WERI-Rb-1 (cell line): Measurements from ENCODE around the gene FLVCR2.

Experiments
- DNase-seq: peaks from one replicate; pipeline ENCODE4 v3.0.0-alpha.2; 2020
- H3K27ac ChIP-seq: fragments of 250-450 bp; sonication (Bioruptor Pico); 2 replicates; pipeline ENCODE4 v1.5.1; 2020; ENCODE audit warnings: mild to moderate bottlenecking, moderate library complexity
- H3K27me3 ChIP-seq: fragments of 250-450 bp; sonication (Bioruptor Pico); 2 replicates; pipeline ENCODE4 v1.5.1; 2021; ENCODE audit warnings: mild to moderate bottlenecking, low read depth, moderate library complexity; ENCODE audit not compliant: insufficient read depth, severe bottlenecking
- H3K36me3 ChIP-seq: fragments of 250-450 bp; sonication (Bioruptor Pico); 2 replicates; pipeline ENCODE4 v1.5.1; 2020; ENCODE audit warnings: mild to moderate bottlenecking, moderate library complexity
- H3K4me3 ChIP-seq: 2 replicates; pipeline ENCODE4 v1.5.1; 2011; ENCODE audit warnings: low read depth, mild to moderate bottlenecking, control low read depth, low read length
- H3K9me3 ChIP-seq: fragments of 250-450 bp; sonication (Bioruptor Pico); 2 replicates; pipeline ENCODE4 v1.5.1; 2021; ENCODE audit warnings: mild to moderate bottlenecking, moderate library complexity; ENCODE audit not compliant: severe bottlenecking
- TF ChIP-seq, protein P1 (sequence below): IDR thresholded peaks from 2 replicates; pipeline ENCODE4 v1.5.1; 2011; ENCODE audit warnings: low read depth, mild to moderate bottlenecking, control low read depth, inconsistent platforms, low read length

FLVCR2 gene

DNA sequence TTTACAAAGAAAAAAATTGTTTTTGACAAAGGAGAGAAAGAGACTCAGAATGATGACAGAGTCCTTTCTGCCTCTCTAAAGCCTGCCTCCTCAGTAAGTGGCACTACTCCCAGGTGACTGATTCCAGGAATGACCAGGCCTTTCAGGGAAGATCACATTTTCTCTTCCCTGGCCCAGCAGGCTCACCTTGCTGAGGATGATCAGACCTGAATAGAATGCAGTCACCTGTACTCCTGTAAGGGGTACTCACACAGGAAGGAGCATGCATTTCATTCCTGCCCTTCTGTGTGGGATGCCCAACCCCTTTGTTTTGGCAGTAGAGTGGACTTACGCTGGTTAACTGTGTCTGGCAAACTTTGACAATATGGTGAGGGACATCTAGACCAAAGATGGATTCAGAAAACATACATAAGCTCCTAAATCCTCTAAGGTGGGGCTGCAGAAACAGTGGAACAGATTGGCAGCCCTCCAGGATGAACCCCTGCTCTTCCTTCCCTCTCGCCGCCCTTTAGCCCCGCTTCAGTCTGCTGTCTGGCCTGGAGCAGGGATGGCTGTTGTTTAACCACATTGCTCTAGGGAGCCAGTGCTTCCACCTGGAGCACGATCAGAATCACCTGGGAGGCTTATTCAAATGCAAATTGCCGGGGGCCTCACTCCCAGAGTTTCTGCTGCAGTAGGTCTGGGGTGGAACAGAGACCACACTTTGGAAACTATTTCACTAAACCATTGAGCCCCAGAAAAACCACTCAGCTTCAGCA lies 52.5 kb downstream of the FLVCR2 start:
- Histone ChIP-seq H3K9me3 (no peaks in the 10 kb centered on the region), H3K27ac (no peak overlapping the region), H3K27me3 (no peaks in the 10 kb centered on the region), H3K36me3 (no peaks in the 10 kb centered on the region), H3K4me3 (no peak overlapping the region)
- TF ChIP-seq, protein P1, sequence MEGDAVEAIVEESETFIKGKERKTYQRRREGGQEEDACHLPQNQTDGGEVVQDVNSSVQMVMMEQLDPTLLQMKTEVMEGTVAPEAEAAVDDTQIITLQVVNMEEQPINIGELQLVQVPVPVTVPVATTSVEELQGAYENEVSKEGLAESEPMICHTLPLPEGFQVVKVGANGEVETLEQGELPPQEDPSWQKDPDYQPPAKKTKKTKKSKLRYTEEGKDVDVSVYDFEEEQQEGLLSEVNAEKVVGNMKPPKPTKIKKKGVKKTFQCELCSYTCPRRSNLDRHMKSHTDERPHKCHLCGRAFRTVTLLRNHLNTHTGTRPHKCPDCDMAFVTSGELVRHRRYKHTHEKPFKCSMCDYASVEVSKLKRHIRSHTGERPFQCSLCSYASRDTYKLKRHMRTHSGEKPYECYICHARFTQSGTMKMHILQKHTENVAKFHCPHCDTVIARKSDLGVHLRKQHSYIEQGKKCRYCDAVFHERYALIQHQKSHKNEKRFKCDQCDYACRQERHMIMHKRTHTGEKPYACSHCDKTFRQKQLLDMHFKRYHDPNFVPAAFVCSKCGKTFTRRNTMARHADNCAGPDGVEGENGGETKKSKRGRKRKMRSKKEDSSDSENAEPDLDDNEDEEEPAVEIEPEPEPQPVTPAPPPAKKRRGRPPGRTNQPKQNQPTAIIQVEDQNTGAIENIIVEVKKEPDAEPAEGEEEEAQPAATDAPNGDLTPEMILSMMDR: no peak
- DNase-seq: no peak

DNA sequence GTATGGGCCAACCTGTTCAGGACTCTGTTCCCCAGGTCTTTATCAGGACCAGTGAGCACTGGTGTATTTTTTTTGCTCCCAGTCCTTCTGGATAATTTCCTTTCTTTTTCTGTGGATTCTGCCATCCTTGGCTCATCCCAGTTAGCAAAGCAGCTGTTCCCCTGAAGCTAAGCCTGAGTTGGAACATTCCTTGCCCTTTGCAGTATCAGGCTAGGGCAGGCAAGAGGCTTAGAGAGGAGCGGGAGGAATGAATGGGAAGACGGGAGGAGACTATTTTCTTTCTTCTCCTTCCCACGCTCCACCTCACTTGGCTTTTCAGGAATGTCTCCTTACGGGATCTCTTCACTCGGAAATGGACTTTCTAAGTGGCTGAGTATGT lies 53.0 kb downstream of the FLVCR2 start:
- no peak overlapping the region for H3K4me3 ChIP-seq
- H3K27ac ChIP-seq: no peak overlapping the region

GRCh38 chr14:75634848-75635247 lies 56.4 kb downstream of the FLVCR2 start:
- Histone ChIP-seq H3K27ac (no peak overlapping the region), H3K36me3 (no peaks in the 10 kb centered on the region), H3K27me3 (no peaks in the 10 kb centered on the region), H3K9me3 (no peaks in the 10 kb centered on the region), H3K4me3 (no peak overlapping the region)
- no peak for DNase-seq
- TF ChIP-seq, protein P1: no peak

More for the DNA sequence above, 53.0 kb downstream of the FLVCR2 start:
- TF ChIP-seq, protein P1: no peak
- no peaks in the 10 kb centered on the region for H3K27me3 ChIP-seq
- peak; percentile 20 for DNase-seq
- no peaks in the 10 kb centered on the region for H3K36me3 ChIP-seq
- no peaks in the 10 kb centered on the region for H3K9me3 ChIP-seq

DNA sequence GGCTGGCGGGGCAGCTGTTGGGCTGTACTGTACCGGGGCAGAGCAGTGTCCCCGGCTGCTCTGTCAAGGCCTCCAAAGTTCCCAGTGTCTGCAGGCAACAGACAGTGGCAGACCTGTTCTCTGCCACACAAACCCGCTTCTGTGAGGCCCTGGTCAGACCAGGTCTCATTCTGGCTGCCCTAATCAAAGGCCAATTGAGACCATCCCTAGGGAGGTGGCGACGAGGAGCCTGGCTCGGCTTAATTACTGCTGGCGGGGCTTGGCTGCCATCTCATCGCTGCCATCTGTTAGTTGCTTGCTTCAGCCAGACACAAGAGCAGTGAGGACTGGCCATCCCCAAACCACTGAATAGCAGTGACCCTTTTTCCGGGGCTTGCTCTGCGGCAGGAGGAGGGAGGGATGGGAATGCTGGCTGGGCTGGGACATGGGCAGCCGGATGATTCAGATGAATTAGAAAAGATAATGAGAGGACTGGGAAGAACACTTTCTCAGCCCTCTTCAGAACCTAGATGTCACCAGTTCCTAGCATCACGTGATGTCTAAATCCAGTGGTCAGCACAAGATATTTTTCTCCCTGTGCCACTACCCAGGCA lies 57.8 kb downstream of the FLVCR2 start:
- Histone ChIP-seq H3K27me3 (no peaks in the 10 kb centered on the region), H3K9me3 (no peaks in the 10 kb centered on the region), H3K36me3 (no peaks in the 10 kb centered on the region), H3K4me3 (no peak overlapping the region), H3K27ac (no peak overlapping the region)
- TF ChIP-seq, protein P1: no peak
- peak; percentile 37 for DNase-seq

DNA sequence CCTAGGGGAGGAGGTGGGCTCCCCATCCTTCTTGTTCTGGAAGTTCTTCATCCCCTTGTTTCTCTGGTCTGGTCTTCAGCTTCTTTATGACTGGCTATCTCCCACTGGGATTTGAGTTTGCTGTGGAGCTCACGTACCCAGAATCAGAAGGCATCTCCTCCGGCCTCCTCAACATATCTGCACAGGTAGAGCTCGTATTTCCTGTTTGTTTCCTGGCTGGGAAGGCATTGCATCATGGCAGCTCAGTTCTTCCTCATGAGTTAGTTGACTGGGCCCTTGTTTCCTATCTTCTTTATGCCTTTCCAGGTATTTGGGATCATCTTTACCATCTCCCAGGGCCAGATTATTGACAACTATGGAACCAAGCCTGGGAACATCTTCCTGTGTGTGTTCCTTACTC lies 62.5 kb downstream of the FLVCR2 start:
- no peak for DNase-seq
- TF ChIP-seq, protein P1: no peak

More for the DNA sequence above, 62.5 kb downstream of the FLVCR2 start:
- no peak overlapping the region for H3K4me3 ChIP-seq
- H3K27me3 ChIP-seq: no peaks in the 10 kb centered on the region
- H3K9me3 ChIP-seq: no peaks in the 10 kb centered on the region
- no peaks in the 10 kb centered on the region for H3K36me3 ChIP-seq
- no peak overlapping the region for H3K27ac ChIP-seq
